Activated CD8-positive, alpha-beta T cell treated with anti-CD3 and anti-CD28 coated beads for 36 hours (primary cell): ENCODE measurements around the gene DNAJC8. TPM values are rescaled to one million over a fixed set of nuclear protein-coding genes. Genes with fewer than 3 reads are reported as not detected.

Experiments
- ATAC-seq: fragments of 200-7000 bp; cut with Tn5 transposase; one replicate; pipeline ENCODE4 v1.10.0; 2021; ENCODE audit warnings: mild to moderate bottlenecking, moderate library complexity
- CTCF ChIA-PET: fragments of 350-600 bp; sonication (Branson Sonifier 250); formaldehyde crosslinking; loops from one replicate; lab custom pipeline; 2021; ENCODE audit warnings: antibody characterized with exemption; lab: Charles Lee
- POLR2A ChIA-PET: fragments of 350-600 bp; sonication (Branson Sonifier 250); formaldehyde crosslinking; loops from one replicate; lab custom pipeline; 2021; ENCODE audit warnings: antibody characterized with exemption; lab: Charles Lee
- DNase-seq: peaks from one replicate; pipeline ENCODE4 v3.0.0-alpha.2; 2020
- H3K27ac Mint-ChIP-seq: one replicate; pipeline ENCODE4 v1.8.0; 2021; ENCODE audit warnings: mild to moderate bottlenecking, mixed read lengths
- H3K27me3 Mint-ChIP-seq: one replicate; pipeline ENCODE4 v1.8.0; 2021; ENCODE audit warnings: mixed read lengths
- H3K36me3 Mint-ChIP-seq: one replicate; pipeline ENCODE4 v1.8.0; 2021; ENCODE audit warnings: low read depth, mixed read lengths
- H3K4me1 Mint-ChIP-seq: one replicate; pipeline ENCODE4 v1.8.0; 2021; ENCODE audit warnings: low read depth, mixed read lengths
- H3K4me3 Mint-ChIP-seq: one replicate; pipeline ENCODE4 v1.8.0; 2021; ENCODE audit warnings: mild to moderate bottlenecking, moderate library complexity, mixed read lengths
- H3K9me3 Mint-ChIP-seq: one replicate; pipeline ENCODE4 v1.8.0; 2021; ENCODE audit warnings: mixed read lengths
- intact Hi-C: fragments of 100-400 bp; cut with micrococcal nuclease; formaldehyde crosslinking; loops from one replicate; pipeline ENCODE4 v1.10.0; 2022
- total RNA-seq, 2 experiments: library from RNA; stranded (reverse); gene quantifications; one replicate each; pipeline ENCODE4 v1.2.3, GENCODE V29; 2021
- TF ChIP-seq, protein P1 (sequence below): fragments of 200-600 bp; IDR thresholded peaks from one replicate; pipeline ENCODE4 v1.8.0; 2022; ENCODE audit warnings: antibody characterized with exemption, mild to moderate bottlenecking

The DNAJC8 gene
- total RNA-seq, 2 experiments from 2014 or later, result 103 to 105 TPM

GRCh38 chr1:28257736-28258135, 24.9 kb upstream of the DNAJC8 start:
- CTCF ChIA-PET, result interaction anchor here (1.3 to 7.8 kb wide), 3 partner anchors 9 to 102 kb away, joined by 3 to 90 read pairs (median 7); no protein-coding TSS in a partner anchor
- no peaks in the 10 kb centered on the region for H3K27me3 Mint-ChIP-seq

DNA sequence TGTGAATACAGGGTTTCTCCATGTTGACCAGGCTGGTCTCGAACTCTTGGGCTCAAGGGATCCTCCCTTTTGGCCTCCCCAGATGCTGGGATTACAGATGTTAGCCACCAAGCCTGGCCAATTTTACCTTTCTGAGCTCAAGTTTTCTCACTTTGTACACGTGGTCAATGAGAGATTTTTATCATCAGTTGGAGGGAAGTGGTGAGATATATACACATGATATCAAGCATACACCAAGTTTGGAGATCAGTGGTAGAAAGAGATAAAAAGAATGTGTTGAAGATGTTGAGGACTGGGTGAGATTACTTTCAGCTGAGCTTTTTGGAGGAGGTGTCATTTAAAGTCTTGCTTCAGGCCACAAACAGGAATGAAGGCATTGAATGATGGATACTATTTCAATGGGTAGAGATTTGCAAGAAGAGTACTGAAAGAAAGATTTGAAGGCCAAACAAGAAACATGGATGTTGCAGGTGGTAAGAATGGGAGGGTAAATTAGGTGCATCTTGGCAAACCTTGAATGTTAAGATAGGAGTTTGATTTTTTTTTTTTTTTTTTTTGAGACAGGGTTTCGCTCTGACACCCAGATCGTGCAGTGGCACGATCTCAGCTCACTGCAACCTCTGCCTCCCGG, 23.5 kb upstream of the DNAJC8 start:
- Mint-ChIP-seq H3K27me3 (no peaks in the 10 kb centered on the region), H3K4me1 (peaks cover 31% of the 10 kb centered on the region), H3K4me3 (no peak overlapping the region)

More at GRCh38 chr1:28257736-28258135, 24.9 kb upstream of the DNAJC8 start:
- Mint-ChIP-seq H3K27ac (peak overlapping the region; percentile 38), H3K9me3 (no peaks in the 10 kb centered on the region), H3K36me3 (peaks cover 10% of the 10 kb centered on the region), H3K4me1 (peaks cover 33% of the 10 kb centered on the region), H3K4me3 (no peak overlapping the region)
- TF ChIP-seq, protein P1, sequence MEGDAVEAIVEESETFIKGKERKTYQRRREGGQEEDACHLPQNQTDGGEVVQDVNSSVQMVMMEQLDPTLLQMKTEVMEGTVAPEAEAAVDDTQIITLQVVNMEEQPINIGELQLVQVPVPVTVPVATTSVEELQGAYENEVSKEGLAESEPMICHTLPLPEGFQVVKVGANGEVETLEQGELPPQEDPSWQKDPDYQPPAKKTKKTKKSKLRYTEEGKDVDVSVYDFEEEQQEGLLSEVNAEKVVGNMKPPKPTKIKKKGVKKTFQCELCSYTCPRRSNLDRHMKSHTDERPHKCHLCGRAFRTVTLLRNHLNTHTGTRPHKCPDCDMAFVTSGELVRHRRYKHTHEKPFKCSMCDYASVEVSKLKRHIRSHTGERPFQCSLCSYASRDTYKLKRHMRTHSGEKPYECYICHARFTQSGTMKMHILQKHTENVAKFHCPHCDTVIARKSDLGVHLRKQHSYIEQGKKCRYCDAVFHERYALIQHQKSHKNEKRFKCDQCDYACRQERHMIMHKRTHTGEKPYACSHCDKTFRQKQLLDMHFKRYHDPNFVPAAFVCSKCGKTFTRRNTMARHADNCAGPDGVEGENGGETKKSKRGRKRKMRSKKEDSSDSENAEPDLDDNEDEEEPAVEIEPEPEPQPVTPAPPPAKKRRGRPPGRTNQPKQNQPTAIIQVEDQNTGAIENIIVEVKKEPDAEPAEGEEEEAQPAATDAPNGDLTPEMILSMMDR, result no peak
- POLR2A ChIA-PET, result interaction anchor here (0.6 to 7.4 kb wide), 7 partner anchors 11 to 256 kb away, joined by 4 to 137 read pairs (median 5); partner anchors contain the start of genes ATP5IF1, EYA3, MED18 and RCC1
- ATAC-seq (no peak), DNase-seq (no peak)
- intact Hi-C loops, result no loop called here

DNA sequence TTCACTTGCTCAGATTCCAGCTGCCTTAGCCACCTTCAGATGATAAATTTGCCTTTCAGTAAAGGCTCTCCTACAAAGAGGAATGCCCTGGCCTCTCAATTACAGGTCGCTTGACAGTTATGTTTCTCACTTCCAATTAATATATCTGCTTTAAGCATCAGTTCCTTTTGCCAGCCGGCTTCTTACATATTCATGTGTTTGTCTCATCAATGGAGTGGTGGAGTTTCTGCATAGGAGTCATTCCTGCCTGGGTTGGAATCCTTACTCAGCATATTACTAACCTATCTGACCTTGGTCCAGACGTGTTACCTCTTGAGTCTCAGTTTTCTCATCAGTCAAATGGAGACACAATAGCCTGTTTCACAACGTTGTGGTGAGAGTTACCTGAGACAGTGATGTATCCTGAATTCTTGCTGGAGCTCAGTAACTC, 17.1 kb upstream of the DNAJC8 start:
- Mint-ChIP-seq H3K9me3 (no peaks in the 10 kb centered on the region), H3K36me3 (no peaks in the 10 kb centered on the region), H3K27me3 (no peaks in the 10 kb centered on the region), H3K27ac (peak overlapping the region; percentile 96), H3K4me1 (peaks cover 37% of the 10 kb centered on the region), H3K4me3 (no peak overlapping the region)
- TF ChIP-seq, protein P1, result no peak
- POLR2A ChIA-PET, result interaction anchor here (0.8 to 9.2 kb wide), 10 partner anchors 9 to 332 kb away, joined by 3 to 137 read pairs (median 10); partner anchors contain the start of genes ATP5IF1, EYA3, MED18 and RCC1
- DNase-seq, result no peak
- ATAC-seq, result no peak
- CTCF ChIA-PET, result interaction anchor here (0.6 to 5.2 kb wide), 10 partner anchors 11 to 331 kb away, joined by 3 to 90 read pairs (median 12); partner anchors contain the start of genes ATP5IF1 and SESN2
- intact Hi-C loops, result loop anchor here (5.0 kb wide), 2 partner anchors 77 to 257 kb away; partner anchors contain the start of genes MED18 and RCC1

More for the DNA sequence above, 23.5 kb upstream of the DNAJC8 start:
- no peaks in the 10 kb centered on the region for H3K9me3 Mint-ChIP-seq
- ChIA-PET CTCF (interaction anchor here (0.6 to 7.8 kb wide), 4 partner anchors 7 to 104 kb away, joined by 3 to 90 read pairs (median 4); no protein-coding TSS in a partner anchor), POLR2A (interaction anchor here (1.1 to 7.4 kb wide), 6 partner anchors 9 to 325 kb away, joined by 4 to 137 read pairs (median 6); partner anchors contain the start of genes EYA3, MED18 and RCC1)
- ATAC-seq, result no peak
- DNase-seq, result no peak
- intact Hi-C loops, result no loop called here
- peak overlapping the region; percentile 63 for H3K27ac Mint-ChIP-seq
- TF ChIP-seq, protein P1, result no peak
- H3K36me3 Mint-ChIP-seq, result peaks cover 8% of the 10 kb centered on the region

- DNase-seq (peak; percentile 65), ATAC-seq (peak; percentile 32)
- no peaks in the 10 kb centered on the region for H3K27me3 Mint-ChIP-seq
- TF ChIP-seq, protein P1, result no peak
- H3K4me3 Mint-ChIP-seq, result peak overlapping the region; percentile 84
- ChIA-PET POLR2A (interaction anchor here (0.5 to 9.2 kb wide), 17 partner anchors 9 to 487 kb away, joined by 3 to 137 read pairs (median 4); partner anchors contain the start of genes ATP5IF1, EYA3, MED18 and RCC1), CTCF (interaction anchor here (0.6 to 5.2 kb wide), 51 partner anchors 11 to 627 kb away, joined by 3 to 90 read pairs (median 5); partner anchors contain the start of genes ATP5IF1, DNAJC8, MED18 and PHACTR4)
- no peaks in the 10 kb centered on the region for H3K36me3 Mint-ChIP-seq
- H3K4me1 Mint-ChIP-seq, result peaks cover 44% of the 10 kb centered on the region
- no peaks in the 10 kb centered on the region for H3K9me3 Mint-ChIP-seq
- intact Hi-C loops, result loop anchor here (5.0 kb wide), 2 partner anchors 78 to 258 kb away; partner anchors contain the start of genes MED18 and RCC1
- H3K27ac Mint-ChIP-seq, result peak overlapping the region; percentile 96
Measured at GRCh38 chr1:28249013-28249865, 16.4 kb upstream of the DNAJC8 start.
